Adrenal gland (tissue), 5 donors: ENCODE measurements around the gene IL1RN.

Experiments used
- CTCF ChIP-seq, 6 experiments: fragments of 450-650 bp in 4 of 6; fragments of 200-600 bp in 2 of 6; sonication (generic) in 1 of 6; IDR thresholded peaks; 1 replicate in 5 of 6; 2 replicates in 1 of 6; pipeline versions ENCODE4 v1.5.1 to v1.8.0; 2016 to 2021; ENCODE audit warnings: antibody characterized with exemption in 6 of 6, mild to moderate bottlenecking in 2 of 6, moderate library complexity in 1 of 6
- POLR2A ChIP-seq, 2 donors: fragments of 450-650 bp; IDR thresholded peaks; one replicate each; pipeline ENCODE4 v1.6.1; 2017; ENCODE audit warnings: antibody characterized with exemption in 2 of 2, mild to moderate bottlenecking in 2 of 2, moderate library complexity in 1 of 2
- donor health status: DM: no; HTN: no; CAD: no.

GRCh38 chr2:113166187-113166645 lies 38.8 kb downstream of the IL1RN start:
- TF ChIP-seq CTCF (IDR thresholded peaks at IDR 0.05) (no peak), POLR2A (IDR thresholded peaks at IDR 0.05) (no peak)
